GM12892 (cell line): Measurements from ENCODE around the gene PTPRQ.

Experiments used
- POLR2A ChIP-seq: IDR thresholded peaks from 2 replicates; pipeline ENCODE4 v1.6.1; 2011; ENCODE audit warnings: low read depth, low read length, control low read depth
- POLR2AphosphoS5 ChIP-seq: IDR thresholded peaks from 2 replicates; pipeline ENCODE4 v1.6.1; 2011; ENCODE audit warnings: low read depth, low read length, control low read depth
- TAF1 ChIP-seq: IDR thresholded peaks from 2 replicates; pipeline ENCODE4 v1.6.1; 2011; ENCODE audit warnings: low read depth, mild to moderate bottlenecking, control low read depth, low read length, borderline replicate concordance

- TF ChIP-seq POLR2A (no peak), POLR2AphosphoS5 (no peak), TAF1 (no peak)
Observed at GRCh38 chr12:80559766-80560165, 115.7 kb downstream of the PTPRQ start.
